Lung (tissue), 13 donors: ENCODE measurements around the gene CCDC85C. TPM values are rescaled to one million over a fixed set of nuclear protein-coding genes. Genes with fewer than 3 reads are reported as not detected.

Experiments
- ATAC-seq: fragments of 200-7000 bp; cut with Tn5 transposase; one replicate; pipeline ENCODE4 v1.9.1; 2020; ENCODE audit warnings: moderate number of reproducible peaks; ENCODE audit not compliant: insufficient read depth, low FRiP score
- DNase-seq, 3 donors: peaks; one replicate each; pipeline ENCODE4 v3.0.0-alpha.2; 2013 to 2017
- H3K27ac ChIP-seq, 2 donors: one replicate each; pipeline ENCODE4 v1.5.1; 2013; ENCODE audit warnings: mild to moderate bottlenecking in 2 of 2, moderate library complexity in 2 of 2, control low read depth in 1 of 2, inconsistent platforms in 1 of 2, low read depth in 1 of 2, low read length in 1 of 2
- H3K27me3 ChIP-seq, 3 donors: one replicate each; pipeline ENCODE4 v1.5.1; 2013; ENCODE audit warnings: low read length in 2 of 3; ENCODE audit not compliant: control insufficient read depth in 3 of 3, insufficient read depth in 3 of 3
- H3K36me3 ChIP-seq, 4 donors: one replicate each; pipeline ENCODE4 v1.5.1; 2013; ENCODE audit warnings: low read length in 4 of 4, mild to moderate bottlenecking in 1 of 4, moderate library complexity in 1 of 4; ENCODE audit not compliant: control insufficient read depth in 4 of 4, insufficient read depth in 4 of 4
- H3K4me1 ChIP-seq, 5 donors: one replicate each; pipeline ENCODE4 v1.5.1; 2013; ENCODE audit warnings: low read length in 5 of 5, mild to moderate bottlenecking in 2 of 5, moderate library complexity in 1 of 5; ENCODE audit not compliant: control insufficient read depth in 5 of 5, insufficient read depth in 5 of 5
- H3K4me3 ChIP-seq: one replicate; pipeline ENCODE4 v1.5.1; 2013; ENCODE audit warnings: mild to moderate bottlenecking, control low read depth, moderate library complexity
- H3K9ac ChIP-seq, 2 donors: one replicate each; pipeline ENCODE4 v1.5.1; 2013; ENCODE audit warnings: low read length in 2 of 2, control low read depth in 1 of 2; ENCODE audit not compliant: insufficient read depth in 1 of 2
- H3K9me3 ChIP-seq, 4 donors: one replicate each; pipeline ENCODE4 v1.5.1; 2013; ENCODE audit warnings: low read length in 3 of 4, mild to moderate bottlenecking in 1 of 4, moderate library complexity in 1 of 4; ENCODE audit not compliant: control insufficient read depth in 4 of 4, insufficient read depth in 3 of 4
- WGBS, 2 donors: extraction: QIAGEN DNeasy Blood & Tissue Kit; methylation state at CpG; one replicate each; pipeline ENCODE4 v1.1.7; 2013; 5-methylcytosine and 5-hydroxymethylcytosine counted together
- polyA plus RNA-seq, 2 donors: library from polyadenylated mRNA; stranded (reverse); fragments of 200-250 nt; gene quantifications; one replicate each; pipeline ENCODE4 v1.2.1, GENCODE V29; 2013
- small RNA-seq: library from RNA; depleted of rRNA; stranded (forward); fragments of <200 nt; gene quantifications from one replicate; pipeline ENCODE3, GENCODE V24; 2014; ENCODE audit warnings: low replicate concordance
- total RNA-seq, 2 donors: library from RNA; depleted of rRNA in 1 of 2; stranded (reverse); fragments of >200 nt in 1 of 2; gene quantifications; one replicate each; pipeline ENCODE4 v1.2.1, GENCODE V29; 2014 to 2021
- TF ChIP-seq, protein P1 (sequence below): IDR thresholded peaks from 2 replicates; pipeline ENCODE4 v1.5.1; 2012; ENCODE audit warnings: mild to moderate bottlenecking; ENCODE audit errors: control extremely low read depth, extremely low read depth
- donor health status: control.
- donor health status: control.
- donor health status: Bipolar disorder and iron deficiency.
- donor health status: healthy.
- donor health status: DM: yes; HTN: yes; CAD: no.

Gene CCDC85C
- total and polyA plus RNA-seq, 4 donors: 2.8 to 19.8 (median 17.6) TPM

DNA sequence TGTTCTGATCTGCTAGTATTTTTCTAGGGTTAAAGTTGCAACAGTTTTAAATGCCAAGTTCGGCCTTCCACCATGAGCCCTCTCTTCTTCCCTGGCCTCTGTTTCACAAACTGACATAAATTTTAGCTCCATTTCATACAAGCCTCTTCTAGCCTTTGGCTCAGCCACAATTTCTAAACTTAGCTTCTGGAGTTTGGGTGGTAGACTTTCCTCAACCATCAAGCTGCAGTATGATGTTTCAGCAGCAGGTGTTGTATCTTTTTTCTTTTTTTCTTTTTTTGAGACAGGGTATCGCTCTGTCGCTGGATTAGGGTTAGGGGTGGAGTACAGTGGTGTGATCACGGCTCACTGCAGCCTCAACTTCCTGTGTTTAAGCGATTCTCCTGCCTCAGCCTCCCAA, 152.8 kb downstream of the CCDC85C start:
- 94 to 95% methylated on average over 5 of the region's 5 CpGs for WGBS, 2 donors
- H3K9me3 ChIP-seq: no peaks in the 10 kb centered on the region
- H3K27ac ChIP-seq: no peak overlapping the region
- ATAC-seq (no peak), DNase-seq (no peak)
- peaks cover 4 to 27% (median 20%) of the 10 kb centered on the region in 4 donors for H3K36me3 ChIP-seq
- H3K4me1 ChIP-seq: peaks cover 0 to 3% (median 0%) of the 10 kb centered on the region in 5 donors
- no peak overlapping the region for H3K4me3 ChIP-seq
- no peaks in the 10 kb centered on the region for H3K27me3 ChIP-seq
- no peak overlapping the region for H3K9ac ChIP-seq
- TF ChIP-seq, protein P1, sequence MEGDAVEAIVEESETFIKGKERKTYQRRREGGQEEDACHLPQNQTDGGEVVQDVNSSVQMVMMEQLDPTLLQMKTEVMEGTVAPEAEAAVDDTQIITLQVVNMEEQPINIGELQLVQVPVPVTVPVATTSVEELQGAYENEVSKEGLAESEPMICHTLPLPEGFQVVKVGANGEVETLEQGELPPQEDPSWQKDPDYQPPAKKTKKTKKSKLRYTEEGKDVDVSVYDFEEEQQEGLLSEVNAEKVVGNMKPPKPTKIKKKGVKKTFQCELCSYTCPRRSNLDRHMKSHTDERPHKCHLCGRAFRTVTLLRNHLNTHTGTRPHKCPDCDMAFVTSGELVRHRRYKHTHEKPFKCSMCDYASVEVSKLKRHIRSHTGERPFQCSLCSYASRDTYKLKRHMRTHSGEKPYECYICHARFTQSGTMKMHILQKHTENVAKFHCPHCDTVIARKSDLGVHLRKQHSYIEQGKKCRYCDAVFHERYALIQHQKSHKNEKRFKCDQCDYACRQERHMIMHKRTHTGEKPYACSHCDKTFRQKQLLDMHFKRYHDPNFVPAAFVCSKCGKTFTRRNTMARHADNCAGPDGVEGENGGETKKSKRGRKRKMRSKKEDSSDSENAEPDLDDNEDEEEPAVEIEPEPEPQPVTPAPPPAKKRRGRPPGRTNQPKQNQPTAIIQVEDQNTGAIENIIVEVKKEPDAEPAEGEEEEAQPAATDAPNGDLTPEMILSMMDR: no peak

DNA sequence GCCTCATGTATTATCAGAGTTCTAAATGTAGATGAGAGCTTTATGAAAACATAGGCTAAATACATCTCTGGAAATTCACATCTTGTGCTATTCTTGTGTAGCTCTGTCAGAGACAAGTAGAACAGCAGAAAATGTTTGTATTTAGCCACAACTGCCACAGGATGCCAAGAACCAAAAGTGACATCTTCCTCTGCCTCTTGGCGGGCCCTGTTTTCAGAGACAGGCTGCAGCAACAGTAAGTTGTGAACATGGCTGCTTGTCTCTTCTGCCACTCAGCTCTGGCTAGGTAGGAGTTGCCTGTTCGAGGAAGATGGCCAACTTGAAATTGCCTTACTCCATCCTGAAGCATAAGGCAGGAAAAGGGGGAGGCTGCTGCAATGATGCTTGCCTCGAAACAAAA, 153.7 kb downstream of the CCDC85C start:
- Histone ChIP-seq H3K9ac (no peak overlapping the region), H3K36me3 (peaks cover 9 to 23% (median 19%) of the 10 kb centered on the region in 4 donors), H3K27ac (no peak overlapping the region), H3K4me3 (no peak overlapping the region), H3K27me3 (no peaks in the 10 kb centered on the region), H3K9me3 (no peaks in the 10 kb centered on the region), H3K4me1 (peaks cover 0 to 3% (median 0%) of the 10 kb centered on the region in 5 donors)
- DNase-seq (no peak), ATAC-seq (no peak)
- TF ChIP-seq, protein P1: no peak
- WGBS, 2 donors: 91 to 95% methylated on average over 3 of the region's 3 CpGs

Small RNA genes within 50 kb of the gene (small RNA-seq; reads per million reads assigned to genes)
- gene RF00019: not detected

Other genes starting within 250 kb of the CCDC85C start
- 10 to 100 TPM; 59.3 to 60.9 TPM for gene SETD3, start 123.3 kb downstream of the CCDC85C start, total RNA-seq
- gene SETD3, start 123.3 kb downstream of the CCDC85C start, polyA plus RNA-seq: 10 to 100 TPM; 36.4 to 40.2 TPM
- gene CCNK, start 122.8 kb downstream of the CCDC85C start, total RNA-seq: 10 to 100 TPM; 45.9 to 91.9 TPM
- 10 to 100 TPM; 17.0 to 21.0 TPM for gene CCNK, start 122.8 kb downstream of the CCDC85C start, polyA plus RNA-seq
- gene HHIPL1, start 40.9 kb upstream of the CCDC85C start, total RNA-seq: 1 to 10 TPM; 1.7 to 4.0 TPM
- gene HHIPL1, start 40.9 kb upstream of the CCDC85C start, polyA plus RNA-seq: under 1 TPM; 0.31 to 0.64 TPM
- gene CYP46A1, start 80.1 kb upstream of the CCDC85C start, total RNA-seq: 1 to 10 TPM; 1.7 to 2.5 TPM
- 1 to 10 TPM in 1 of 2 donors, under 1 TPM in 1; 0.33 to 1.0 TPM for gene CYP46A1, start 80.1 kb upstream of the CCDC85C start, polyA plus RNA-seq
- gene EML1, start 189.2 kb upstream of the CCDC85C start, total RNA-seq: 10 to 100 TPM; 31.8 to 88.0 TPM
- 10 to 100 TPM in 1 of 2 donors, 1 to 10 TPM in 1; 6.7 to 13.8 TPM for gene EML1, start 189.2 kb upstream of the CCDC85C start, polyA plus RNA-seq